ENCODE results near the gene B3GALT6.

- no peak for TF ChIP-seq ATF3 (CRISPR knock-in tag; conservative IDR thresholded peaks at IDR 0.05)
- TF ChIP-seq CTCF (IDR thresholded peaks at IDR 0.05), result no peak
- no peak for TF ChIP-seq JUN (CRISPR knock-in tag; IDR thresholded peaks at IDR 0.05)
- no peak for TF ChIP-seq SOX15 (CRISPR knock-in tag; IDR thresholded peaks at IDR 0.05)
- TF ChIP-seq NR1H2 (CRISPR knock-in tag; IDR thresholded peaks at IDR 0.05), result no peak
Observed at GRCh38 chr1:1227386-1227785, 4.7 kb upstream of the B3GALT6 start.

Measured in WTC11 (cell line).